ENCODE results near the gene FAM13A. TPM values are rescaled to one million over a fixed set of nuclear protein-coding genes. Genes with fewer than 3 reads are reported as not detected.

FAM13A gene
- total and polyA plus RNA-seq, 2 of the 4 experiments (the other 2 are of a cell fraction), result 13.1 to 22.0 TPM

- Histone ChIP-seq H3K79me1 (ENCODE audit: low read depth in 1 of 2, low read length in 2 of 2) (no peaks in the 10 kb centered on the region), H3K14ac (replicated peaks; ENCODE audit: low read depth, low read length) (no peak overlapping the region), H2AK9ac (replicated peaks; ENCODE audit: low read depth, low read length, poor library complexity) (no peak overlapping the region), H2BK15ac (ENCODE audit: low read depth, low read length) (peak overlapping the region; percentile 45; the same call in 1 of the 3 replicates), H4K20me1 (ENCODE audit: insufficient read depth, low read length) (no peaks in the 10 kb centered on the region), H2AFZ (replicated peaks; ENCODE audit: low read length, poor library complexity) (no peak overlapping the region), H2BK20ac (ENCODE audit: low read depth, low read length) (peak overlapping the region; percentile 51; the same call in 1 of the 2 replicates), H3K36me3 (ENCODE audit: control insufficient read depth, insufficient read depth, low read length) (no peaks in the 10 kb centered on the region), H3K9ac (ENCODE audit: low read depth, low read length) (no peak overlapping the region), H3K9me3 (ENCODE audit: control insufficient read depth, insufficient read depth, low read length) (no peaks in the 10 kb centered on the region), H2BK5ac (ENCODE audit: low read depth, low read length, poor library complexity, severe bottlenecking) (peak overlapping the region; percentile 70), H3K18ac (ENCODE audit: low read depth, low read length) (peak overlapping the region; percentile 35; the same call in 1 of the 2 replicates), H3K23ac (ENCODE audit: low read depth, low read length) (no peak overlapping the region), H4K91ac (ENCODE audit: insufficient read depth, low read depth, low read length) (no peak overlapping the region), H2AK5ac (ENCODE audit: low read depth, low read length) (peak overlapping the region; percentile 53), H3K27me3 (ENCODE audit: control insufficient read depth, insufficient read depth, low read length) (no peaks in the 10 kb centered on the region), H3K4me1 (ENCODE audit: control insufficient read depth, insufficient read depth, low read length) (peaks cover 2% of the 10 kb centered on the region; the same call in 1 of the 2 replicates), H3K4ac (ENCODE audit: low read depth, low read length) (no peak overlapping the region; the same call in 1 of the 2 replicates), H4K5ac (ENCODE audit: low read depth, low read length) (no peak overlapping the region), H3K4me2 (ENCODE audit: low read depth, low read length) (no peak overlapping the region), H3K9me1 (ENCODE audit: insufficient read depth, low read length) (no peaks in the 10 kb centered on the region), H2BK120ac (ENCODE audit: low read depth, low read length) (no peak overlapping the region), H4K8ac (ENCODE audit: low read depth in 2 of 2, low read length in 2 of 2) (no peak overlapping the region; a peak in 1 of 4 replicates), H3K27ac (ENCODE audit: insufficient read depth, low read length) (no peak overlapping the region), H3K4me3 (ENCODE audit: insufficient read depth, low read depth, low read length) (no peak overlapping the region), H3K56ac (ENCODE audit: extremely low read depth, insufficient read depth, low read length) (no peak overlapping the region)
- intact Hi-C loops (cut with micrococcal nuclease) (no loop called here), in situ Hi-C loops (cut with MboI; ENCODE audit: low sequenced_read_pairs) (no loop called here), dilution Hi-C loops (cut with HindIII; ENCODE audit: low sequenced_read_pairs, unreplicated experiment) (no loop called here)
- DNase-seq (peak; percentile 16), ATAC-seq (ENCODE audit: low read depth) (no peak)
- CTCF ChIA-PET, result interaction anchor here (0.6 to 0.7 kb wide), 2 partner anchors 53 to 103 kb away, joined by 3 to 4 read pairs; no protein-coding TSS in a partner anchor
- POLR2A ChIA-PET (ENCODE audit: unreplicated experiment), result no interaction called here
- no CpG with 5 or more reads among the region's 2 CpGs for WGBS, 2 experiments (ENCODE audit: extremely low coverage in 2 of 2, insufficient read length in 1 of 2)
- TF ChIP-seq RAD21 (IDR thresholded peaks at IDR 0.05; ENCODE audit: low read length) (no peak), FOS (IDR thresholded peaks at IDR 0.05; ENCODE audit: low read depth, low read length) (no peak), CHD1 (IDR thresholded peaks at IDR 0.05; ENCODE audit: low read depth, low read length) (no peak), BHLHE40 (IDR thresholded peaks at IDR 0.05; ENCODE audit: low read depth, low read length) (no peak), MAZ (IDR thresholded peaks at IDR 0.05; ENCODE audit: borderline replicate concordance, low read depth, low read length) (no peak), RFX5 (IDR thresholded peaks at IDR 0.05; ENCODE audit: low read depth, low read length) (no peak), RCOR1 (IDR thresholded peaks at IDR 0.05; ENCODE audit: insufficient replicate concordance, low read length) (no peak), MAFK (IDR thresholded peaks at IDR 0.05; ENCODE audit: low read depth, low read length) (no peak), POLR2A (IDR thresholded peaks at IDR 0.05; ENCODE audit: low read depth, low read length) (no peak), CEBPB (IDR thresholded peaks at IDR 0.05; ENCODE audit: low read depth, low read length) (no peak), SMC3 (IDR thresholded peaks at IDR 0.05; ENCODE audit: low read depth, low read length) (no peak), MXI1 (IDR thresholded peaks at IDR 0.05; ENCODE audit: borderline replicate concordance, low read depth, low read length) (no peak)
- TF ChIP-seq, protein P1, sequence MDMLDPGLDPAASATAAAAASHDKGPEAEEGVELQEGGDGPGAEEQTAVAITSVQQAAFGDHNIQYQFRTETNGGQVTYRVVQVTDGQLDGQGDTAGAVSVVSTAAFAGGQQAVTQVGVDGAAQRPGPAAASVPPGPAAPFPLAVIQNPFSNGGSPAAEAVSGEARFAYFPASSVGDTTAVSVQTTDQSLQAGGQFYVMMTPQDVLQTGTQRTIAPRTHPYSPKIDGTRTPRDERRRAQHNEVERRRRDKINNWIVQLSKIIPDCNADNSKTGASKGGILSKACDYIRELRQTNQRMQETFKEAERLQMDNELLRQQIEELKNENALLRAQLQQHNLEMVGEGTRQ (IDR thresholded peaks at IDR 0.05; ENCODE audit: low read depth, low read length), result no peak
- TF ChIP-seq, protein P2, sequence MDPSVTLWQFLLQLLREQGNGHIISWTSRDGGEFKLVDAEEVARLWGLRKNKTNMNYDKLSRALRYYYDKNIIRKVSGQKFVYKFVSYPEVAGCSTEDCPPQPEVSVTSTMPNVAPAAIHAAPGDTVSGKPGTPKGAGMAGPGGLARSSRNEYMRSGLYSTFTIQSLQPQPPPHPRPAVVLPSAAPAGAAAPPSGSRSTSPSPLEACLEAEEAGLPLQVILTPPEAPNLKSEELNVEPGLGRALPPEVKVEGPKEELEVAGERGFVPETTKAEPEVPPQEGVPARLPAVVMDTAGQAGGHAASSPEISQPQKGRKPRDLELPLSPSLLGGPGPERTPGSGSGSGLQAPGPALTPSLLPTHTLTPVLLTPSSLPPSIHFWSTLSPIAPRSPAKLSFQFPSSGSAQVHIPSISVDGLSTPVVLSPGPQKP (IDR thresholded peaks at IDR 0.05; ENCODE audit: borderline replicate concordance, low read depth, low read length), result no peak
- no TSS peak for BruUV-seq (replicated peaks)
These were observed 91.9 kb downstream of the FAM13A start for GRCh38 chr4:88965053-88965452.

All from IMR-90 (cell line).